SU-DHL-6 (cell line): ENCODE data around the gene KCNIP4.

Experiments used
- H2AFZ ChIP-seq: fragments of 200-600 bp; sonication (generic); 2 replicates; pipeline ENCODE4 v1.6.1; 2014; ENCODE audit warnings: low read depth, mild to moderate bottlenecking, moderate library complexity, mixed read lengths, antibody characterized with exemption, low read length; ENCODE audit not compliant: severe bottlenecking
- H3F3A ChIP-seq: fragments of 200-600 bp; shearing (Covaris generic); 2 replicates; pipeline ENCODE4 v1.6.0; 2016; ENCODE audit warnings: antibody characterized with exemption, mild to moderate bottlenecking; ENCODE audit not compliant: insufficient read depth
- H3K27ac ChIP-seq: fragments of 200-600 bp; sonication (generic); 2 replicates; pipeline ENCODE4 v1.5.1; 2016; ENCODE audit warnings: low read depth, mild to moderate bottlenecking, low read length, moderate library complexity, mixed read lengths
- H3K27me3 ChIP-seq: fragments of 200-600 bp; sonication (generic), shearing (Covaris generic); 2 replicates; pipeline ENCODE4 v1.6.0; 2014; ENCODE audit warnings: mild to moderate bottlenecking, low read length
- H3K36me3 ChIP-seq: fragments of 200-600 bp; sonication (generic); 2 replicates; pipeline ENCODE4 v1.6.1; 2014; ENCODE audit warnings: mild to moderate bottlenecking, low read length, mixed read lengths
- H3K4me2 ChIP-seq: fragments of 300-600, 200-600 bp; shearing (Covaris generic), sonication (generic); 2 replicates; pipeline ENCODE4 v1.6.0; 2014; ENCODE audit warnings: low read length, low read depth, mild to moderate bottlenecking; ENCODE audit not compliant: poor library complexity, severe bottlenecking
- H3K4me3 ChIP-seq: fragments of 200-600 bp; sonication (generic); 2 replicates; pipeline ENCODE4 v1.5.1; 2014; ENCODE audit warnings: antibody characterized with exemption, low read length, mild to moderate bottlenecking, mixed read lengths; ENCODE audit not compliant: insufficient read depth, poor library complexity, severe bottlenecking
- H3K79me2 ChIP-seq: fragments of 200-600 bp; sonication (generic); 2 replicates; pipeline ENCODE4 v1.6.1; 2014; ENCODE audit warnings: mild to moderate bottlenecking, low read length, moderate library complexity; ENCODE audit not compliant: insufficient read depth
- H3K9ac ChIP-seq: fragments of 200-600 bp; sonication (generic); 2 replicates; pipeline ENCODE4 v1.7.0; 2014; ENCODE audit warnings: mild to moderate bottlenecking, low read length
- H3K9me2 ChIP-seq: fragments of 200-600 bp; sonication (generic); replicated peaks from 2 replicates; pipeline ENCODE4 v1.6.1; 2014; ENCODE audit warnings: low read length; ENCODE audit not compliant: insufficient read depth
- H3K9me3 ChIP-seq: fragments of 200-600 bp; sonication (generic); 2 replicates; pipeline ENCODE4 v1.6.1; 2014; ENCODE audit warnings: low read length, mixed read lengths; ENCODE audit not compliant: insufficient read depth
- H4K20me1 ChIP-seq: fragments of 200-600 bp; sonication (generic); 2 replicates; pipeline ENCODE4 v1.6.1; 2014; ENCODE audit warnings: low read depth, mild to moderate bottlenecking, antibody characterized with exemption, low read length, moderate library complexity, mixed read lengths
- CTCF ChIP-seq: fragments of 200-600 bp; sonication (generic); IDR thresholded peaks from one replicate; pipeline ENCODE4 v1.5.1; 2017; ENCODE audit warnings: antibody characterized with exemption, mild to moderate bottlenecking, low read length, moderate library complexity; ENCODE audit not compliant: insufficient read depth, poor library complexity, severe bottlenecking
- EZH2phosphoT487 ChIP-seq: fragments of 200-600 bp; sonication (generic), shearing (Covaris generic); conservative IDR thresholded peaks from 2 replicates; pipeline ENCODE4 v1.6.1; 2018; ENCODE audit warnings: mild to moderate bottlenecking, antibody characterized with exemption, low read length, moderate library complexity, mixed read lengths

Gene KCNIP4

GRCh38 chr4:21386166-21386780 lies 562.3 kb downstream of the KCNIP4 start:
- Histone ChIP-seq H3K9me2 (no peaks in the 10 kb centered on the region; the same call in 1 of the 2 replicates), H4K20me1 (no peaks in the 10 kb centered on the region), H3K27ac (no peak overlapping the region), H3F3A (no peaks in the 10 kb centered on the region), H3K79me2 (no peaks in the 10 kb centered on the region), H3K27me3 (no peaks in the 10 kb centered on the region), H3K9me3 (no peaks in the 10 kb centered on the region), H2AFZ (no peak overlapping the region), H3K4me2 (no peak overlapping the region), H3K4me3 (no peak overlapping the region), H3K9ac (no peak overlapping the region), H3K36me3 (no peaks in the 10 kb centered on the region)
- TF ChIP-seq CTCF (no peak), EZH2phosphoT487 (no peak)

GRCh38 chr4:21385706-21386105 lies 562.9 kb downstream of the KCNIP4 start:
- no peak overlapping the region for H3K9ac ChIP-seq
- no peak overlapping the region for H3K27ac ChIP-seq
- no peak for TF ChIP-seq EZH2phosphoT487
- no peak for TF ChIP-seq CTCF
- H3K27me3 ChIP-seq: no peaks in the 10 kb centered on the region
- no peak overlapping the region for H3K4me2 ChIP-seq
- no peaks in the 10 kb centered on the region for H3F3A ChIP-seq
- H3K9me3 ChIP-seq: no peaks in the 10 kb centered on the region
- H2AFZ ChIP-seq: no peak overlapping the region
- H3K9me2 ChIP-seq: no peaks in the 10 kb centered on the region; the same call in 1 of the 2 replicates
- no peaks in the 10 kb centered on the region for H3K36me3 ChIP-seq
- no peaks in the 10 kb centered on the region for H4K20me1 ChIP-seq
- no peaks in the 10 kb centered on the region for H3K79me2 ChIP-seq
- H3K4me3 ChIP-seq: no peak overlapping the region

GRCh38 chr4:21384609-21385008 lies 564.0 kb downstream of the KCNIP4 start:
- TF ChIP-seq CTCF (no peak), EZH2phosphoT487 (no peak)
- Histone ChIP-seq H2AFZ (no peak overlapping the region), H3K9ac (no peak overlapping the region), H3K9me3 (no peaks in the 10 kb centered on the region), H3K27ac (no peak overlapping the region), H3K4me3 (no peak overlapping the region), H3K79me2 (no peaks in the 10 kb centered on the region), H3K4me2 (no peak overlapping the region), H3F3A (no peaks in the 10 kb centered on the region), H3K9me2 (no peaks in the 10 kb centered on the region; the same call in 1 of the 2 replicates), H4K20me1 (no peaks in the 10 kb centered on the region), H3K27me3 (no peaks in the 10 kb centered on the region), H3K36me3 (no peaks in the 10 kb centered on the region)

- no peak overlapping the region for H2AFZ ChIP-seq
- no peaks in the 10 kb centered on the region for H4K20me1 ChIP-seq
- no peak overlapping the region for H3K4me2 ChIP-seq
- H3K36me3 ChIP-seq: no peaks in the 10 kb centered on the region
- no peaks in the 10 kb centered on the region for H3K79me2 ChIP-seq
- H3K9me2 ChIP-seq: no peaks in the 10 kb centered on the region; the same call in 1 of the 2 replicates
- no peaks in the 10 kb centered on the region for H3K27me3 ChIP-seq
- H3K27ac ChIP-seq: no peak overlapping the region
- H3K4me3 ChIP-seq: no peak overlapping the region
- no peaks in the 10 kb centered on the region for H3K9me3 ChIP-seq
- H3K9ac ChIP-seq: no peak overlapping the region
- no peaks in the 10 kb centered on the region for H3F3A ChIP-seq
- TF ChIP-seq EZH2phosphoT487: no peak
- TF ChIP-seq CTCF: no peak
These were observed 567.7 kb downstream of the KCNIP4 start for GRCh38 chr4:21380861-21381260.
